C4-2B (cell line): Measurements from ENCODE around the gene FBXL2.

Experiments
- CTCF ChIP-seq: fragments of 450-650 bp; conservative IDR thresholded peaks from 2 replicates; pipeline ENCODE4 v1.5.1; 2017; ENCODE audit warnings: mild to moderate bottlenecking
- ZFX ChIP-seq: fragments of 450-650 bp; IDR thresholded peaks from 2 replicates; pipeline ENCODE4 v1.6.1; 2017

GRCh38 chr3:33394403-33395054, 117.3 kb downstream of the FBXL2 start:
- TF ChIP-seq CTCF (no peak), ZFX (no peak)
